Endodermal cell (in vitro differentiated cells): ENCODE results near the gene TCF12. TPM values are rescaled to one million over a fixed set of nuclear protein-coding genes. Genes with fewer than 3 reads are reported as not detected.

ENCODE experiments used
- DNase-seq: peaks from one replicate; pipeline ENCODE4 v3.0.0-alpha.2; 2017
- H3K27ac ChIP-seq: 2 replicates; pipeline ENCODE4 v1.5.1; 2013; ENCODE audit warnings: mild to moderate bottlenecking, low read depth, low read length, moderate library complexity
- H3K27me3 ChIP-seq: 2 replicates; pipeline ENCODE4 v1.6.1; 2013; ENCODE audit warnings: mild to moderate bottlenecking, low read length, moderate library complexity; ENCODE audit not compliant: insufficient read depth, control insufficient read depth, poor library complexity, severe bottlenecking
- H3K36me3 ChIP-seq: 2 replicates; pipeline ENCODE4 v1.7.0; 2013; ENCODE audit warnings: mild to moderate bottlenecking, low read length, moderate library complexity; ENCODE audit not compliant: control insufficient read depth, insufficient read depth
- H3K4me1 ChIP-seq: one replicate; pipeline ENCODE4 v1.7.0; 2013; ENCODE audit warnings: low read length; ENCODE audit not compliant: control insufficient read depth, insufficient read depth
- H3K4me3 ChIP-seq: 2 replicates; pipeline ENCODE4 v1.5.1; 2013; ENCODE audit warnings: mild to moderate bottlenecking, low read length, moderate library complexity
- H3K9ac ChIP-seq: 2 replicates; pipeline ENCODE4 v1.6.1; 2013; ENCODE audit warnings: mild to moderate bottlenecking, low read length, moderate library complexity; ENCODE audit not compliant: poor library complexity, severe bottlenecking; ENCODE audit errors: extremely low read depth
- H3K9me3 ChIP-seq: 2 replicates; pipeline ENCODE4 v1.6.1; 2013; ENCODE audit warnings: mild to moderate bottlenecking, low read length, moderate library complexity; ENCODE audit not compliant: control insufficient read depth
- H3K27ac Mint-ChIP-seq: 2 replicates; pipeline ENCODE4 v1.8.0; 2020; ENCODE audit warnings: mixed read lengths
- H3K27me3 Mint-ChIP-seq: 2 replicates; pipeline ENCODE4 v1.8.0; 2021; ENCODE audit warnings: mild to moderate bottlenecking, mixed read lengths; ENCODE audit not compliant: insufficient read depth
- H3K36me3 Mint-ChIP-seq: 2 replicates; pipeline ENCODE4 v1.8.0; 2020; ENCODE audit warnings: low read depth, mixed read lengths
- H3K4me1 Mint-ChIP-seq: 2 replicates; pipeline ENCODE4 v1.8.0; 2020; ENCODE audit warnings: mixed read lengths
- H3K4me3 Mint-ChIP-seq: 2 replicates; pipeline ENCODE4 v1.8.0; 2020; ENCODE audit warnings: mild to moderate bottlenecking, moderate library complexity, mixed read lengths
- H3K9me3 Mint-ChIP-seq: 2 replicates; pipeline ENCODE4 v1.8.0; 2020; ENCODE audit warnings: mild to moderate bottlenecking, mixed read lengths
- CTCF ChIP-seq: fragments of 200-600 bp; sonication (generic); conservative IDR thresholded peaks from 2 replicates; pipeline ENCODE4 v1.5.0; 2021; ENCODE audit warnings: antibody characterized with exemption, mild to moderate bottlenecking
- WGBS, 2 experiments: methylation state at CpG; one replicate each; pipeline versions ENCODE4 v1.1.5 to v1.1.7; 2013; ENCODE audit warnings: missing lambda C conversion rate in 2 of 2, mixed read lengths in 1 of 2; ENCODE audit not compliant: insufficient coverage in 1 of 2, insufficient read length in 1 of 2; 5-methylcytosine and 5-hydroxymethylcytosine counted together
- total RNA-seq, 2 donors: library from RNA; stranded (reverse); fragmentation: NEBNext Ultra II Directional in 1 of 2; extraction: Animal tissue kit (Norgen Biotek cat#: 25700) in 1 of 2; gene quantifications; 2 replicates in 1 of 2; 3 replicates in 1 of 2; pipeline ENCODE4 v1.2.1, GENCODE V29; 2021

The TCF12 gene
- total RNA-seq, 2 donors from 2014 or later: 103 to 121 TPM

GRCh38 chr15:57184502-57184901 is 266.1 kb downstream of the TCF12 start:
- TF ChIP-seq CTCF: no peak
- Histone ChIP-seq H3K4me3 (no peak overlapping the region), H3K4me1 (no peaks in the 10 kb centered on the region), H3K36me3 (peaks cover 23% of the 10 kb centered on the region), H3K27me3 (no peaks in the 10 kb centered on the region), H3K9ac (no peak overlapping the region), H3K27ac (no peak overlapping the region), H3K9me3 (peaks cover 17% of the 10 kb centered on the region)
- H3K4me3 Mint-ChIP-seq: no peak overlapping the region
- H3K27ac Mint-ChIP-seq: no peak overlapping the region
- no peak for DNase-seq
- whole genome bisulfite sequencing, 2 experiments: 100% methylated on average over 1 of the region's 1 CpG; no CpG with 5 or more reads in 1 of the 2 experiments
- H3K4me1 Mint-ChIP-seq: peaks cover 6% of the 10 kb centered on the region
- H3K36me3 Mint-ChIP-seq: peaks cover 33% of the 10 kb centered on the region
- peaks cover 13% of the 10 kb centered on the region for H3K9me3 Mint-ChIP-seq
- no peaks in the 10 kb centered on the region for H3K27me3 Mint-ChIP-seq

- no peak overlapping the region for H3K27ac Mint-ChIP-seq
- H3K9me3 ChIP-seq: peaks cover 17% of the 10 kb centered on the region
These were observed 267.1 kb downstream of the TCF12 start for GRCh38 chr15:57185507-57186074.

GRCh38 chr15:57189466-57189865 is 271.0 kb downstream of the TCF12 start:
- H3K9me3 Mint-ChIP-seq: peaks cover 13% of the 10 kb centered on the region

More at GRCh38 chr15:57185507-57186074, 267.1 kb downstream of the TCF12 start:
- no peaks in the 10 kb centered on the region for H3K4me1 ChIP-seq
- TF ChIP-seq CTCF: no peak
- H3K9ac ChIP-seq: no peak overlapping the region
- Mint-ChIP-seq H3K4me1 (peaks cover 2% of the 10 kb centered on the region), H3K36me3 (peaks cover 27% of the 10 kb centered on the region), H3K9me3 (peaks cover 13% of the 10 kb centered on the region), H3K27me3 (no peaks in the 10 kb centered on the region), H3K4me3 (no peak overlapping the region)
- no peak for DNase-seq
- H3K36me3 ChIP-seq: peaks cover 23% of the 10 kb centered on the region
- no peak overlapping the region for H3K27ac ChIP-seq
- H3K4me3 ChIP-seq: no peak overlapping the region
- H3K27me3 ChIP-seq: no peaks in the 10 kb centered on the region

More at GRCh38 chr15:57189466-57189865, 271.0 kb downstream of the TCF12 start:
- Mint-ChIP-seq H3K27ac (no peak overlapping the region), H3K36me3 (peaks cover 37% of the 10 kb centered on the region), H3K4me3 (no peak overlapping the region), H3K4me1 (no peaks in the 10 kb centered on the region), H3K27me3 (no peaks in the 10 kb centered on the region)
- TF ChIP-seq CTCF: no peak
- WGBS, 2 experiments: 92 to 100% methylated on average over 1 of the region's 1 CpG
- H3K9me3 ChIP-seq: peaks cover 17% of the 10 kb centered on the region
- H3K27me3 ChIP-seq: no peaks in the 10 kb centered on the region
- H3K27ac ChIP-seq: no peak overlapping the region
- H3K9ac ChIP-seq: no peak overlapping the region
- DNase-seq: no peak
- peaks cover 36% of the 10 kb centered on the region for H3K36me3 ChIP-seq
- no peak overlapping the region for H3K4me3 ChIP-seq
- no peaks in the 10 kb centered on the region for H3K4me1 ChIP-seq
